Mesendoderm (in vitro differentiated cells): Measurements from ENCODE around the gene RECK.

ENCODE experiments used
- DNase-seq: peaks from one replicate; pipeline ENCODE4 v3.0.0; 2013
- H2AK5ac ChIP-seq: 2 replicates; pipeline ENCODE4 v1.6.1; 2013; ENCODE audit warnings: low read length, inconsistent platforms
- H2BK120ac ChIP-seq: 2 replicates; pipeline ENCODE4 v1.6.1; 2013; ENCODE audit warnings: low read depth, mild to moderate bottlenecking, low read length, moderate library complexity, mixed read lengths
- H2BK15ac ChIP-seq: replicated peaks from 2 replicates; pipeline ENCODE4 v1.6.1; 2013; ENCODE audit warnings: low read depth, mild to moderate bottlenecking, moderate library complexity
- H2BK5ac ChIP-seq: 2 replicates; pipeline ENCODE4 v1.6.1; 2013; ENCODE audit warnings: low read length, inconsistent platforms
- H3K18ac ChIP-seq: 2 replicates; pipeline ENCODE4 v1.6.1; 2013; ENCODE audit warnings: mild to moderate bottlenecking, low read length, mixed read lengths
- H3K23ac ChIP-seq: one replicate; pipeline ENCODE4 v1.6.1; 2013; ENCODE audit warnings: low read length
- H3K27ac ChIP-seq: 2 replicates; pipeline ENCODE4 v1.5.1; 2013; ENCODE audit warnings: low read depth, mild to moderate bottlenecking, inconsistent platforms, low read length, moderate library complexity
- H3K27me3 ChIP-seq: 2 replicates; pipeline ENCODE4 v1.6.1; 2013; ENCODE audit warnings: low read length, control low read depth, mild to moderate bottlenecking, inconsistent platforms; ENCODE audit not compliant: insufficient read depth, poor library complexity
- H3K36me3 ChIP-seq: 2 replicates; pipeline ENCODE4 v1.6.1; 2013; ENCODE audit warnings: low read length, inconsistent platforms; ENCODE audit not compliant: control insufficient read depth, insufficient read depth
- H3K4ac ChIP-seq: one replicate; pipeline ENCODE4 v1.6.1; 2013; ENCODE audit warnings: low read depth, mild to moderate bottlenecking, low read length, moderate library complexity
- H3K4me1 ChIP-seq: 2 replicates; pipeline ENCODE4 v1.6.1; 2013; ENCODE audit warnings: low read depth, low read length, inconsistent platforms; ENCODE audit not compliant: control insufficient read depth
- H3K4me2 ChIP-seq: 2 replicates; pipeline ENCODE4 v1.6.1; 2013; ENCODE audit warnings: low read length
- H3K4me3 ChIP-seq: 2 replicates; pipeline ENCODE4 v1.5.1; 2013; ENCODE audit warnings: mild to moderate bottlenecking, low read length
- H3K56ac ChIP-seq: one replicate; pipeline ENCODE4 v1.6.1; 2013; ENCODE audit warnings: low read length
- H3K79me1 ChIP-seq: 2 replicates; pipeline ENCODE4 v1.6.1; 2013; ENCODE audit warnings: low read length, inconsistent platforms
- H3K79me2 ChIP-seq: 2 replicates; pipeline ENCODE4 v1.6.1; 2013; ENCODE audit warnings: mild to moderate bottlenecking, low read length; ENCODE audit not compliant: control insufficient read depth, insufficient read depth
- H3K9ac ChIP-seq: 2 replicates; pipeline ENCODE4 v1.6.1; 2013; ENCODE audit warnings: low read length, inconsistent platforms
- H4K5ac ChIP-seq: one replicate; pipeline ENCODE4 v1.6.1; 2013; ENCODE audit warnings: low read length
- H4K8ac ChIP-seq: one replicate; pipeline ENCODE4 v1.6.1; 2013; ENCODE audit warnings: low read depth, mild to moderate bottlenecking, control low read depth, low read length, moderate library complexity
- WGBS: extraction: QIAGEN DNeasy Blood & Tissue Kit; methylation state at CpG from one replicate; pipeline ENCODE4 v1.1.7; 2013; ENCODE audit warnings: low lambda C conversion rate, missing lambda C conversion rate; ENCODE audit not compliant: insufficient coverage; ENCODE audit errors: extremely low coverage; 5-methylcytosine and 5-hydroxymethylcytosine counted together

The RECK gene

GRCh38 chr9:36152741-36153438, 116.2 kb downstream of the RECK start:
- DNase-seq: no peak
- no peak overlapping the region for H4K8ac ChIP-seq
- H3K4me3 ChIP-seq: no peak overlapping the region
- H2BK120ac ChIP-seq: no peak overlapping the region
- H3K79me1 ChIP-seq: no peaks in the 10 kb centered on the region
- H2BK15ac ChIP-seq: no peak overlapping the region
- H3K4ac ChIP-seq: no peak overlapping the region
- no peaks in the 10 kb centered on the region for H3K36me3 ChIP-seq
- no peaks in the 10 kb centered on the region for H3K27me3 ChIP-seq
- H2BK5ac ChIP-seq: no peak overlapping the region
- H3K4me2 ChIP-seq: no peak overlapping the region
- no peak overlapping the region for H3K18ac ChIP-seq
- H4K5ac ChIP-seq: no peak overlapping the region
- H3K56ac ChIP-seq: no peak overlapping the region
- H3K4me1 ChIP-seq: no peaks in the 10 kb centered on the region
- no peak overlapping the region for H3K27ac ChIP-seq
- no peak overlapping the region for H3K9ac ChIP-seq
- H2AK5ac ChIP-seq: no peak overlapping the region
- no peaks in the 10 kb centered on the region for H3K79me2 ChIP-seq
- WGBS: no CpG with 5 or more reads among the region's 10 CpGs
- H3K23ac ChIP-seq: no peak overlapping the region

GRCh38 chr9:36153746-36154145, 117.0 kb downstream of the RECK start:
- Histone ChIP-seq H2BK15ac (no peak overlapping the region), H3K4ac (no peak overlapping the region), H3K79me2 (no peaks in the 10 kb centered on the region), H2AK5ac (no peak overlapping the region), H3K4me1 (no peaks in the 10 kb centered on the region), H3K9ac (no peak overlapping the region), H4K8ac (no peak overlapping the region), H3K56ac (no peak overlapping the region), H3K36me3 (no peaks in the 10 kb centered on the region), H3K4me2 (no peak overlapping the region), H3K4me3 (no peak overlapping the region), H3K79me1 (no peaks in the 10 kb centered on the region), H3K27me3 (no peaks in the 10 kb centered on the region), H3K18ac (no peak overlapping the region), H3K23ac (no peak overlapping the region), H2BK5ac (no peak overlapping the region), H4K5ac (no peak overlapping the region), H3K27ac (no peak overlapping the region), H2BK120ac (no peak overlapping the region)
- no CpG with 5 or more reads among the region's 9 CpGs for WGBS
- no peak for DNase-seq

GRCh38 chr9:36154331-36154952, 117.7 kb downstream of the RECK start:
- Histone ChIP-seq H4K8ac (no peak overlapping the region), H3K36me3 (no peaks in the 10 kb centered on the region), H3K4me1 (no peaks in the 10 kb centered on the region), H3K4me2 (no peak overlapping the region), H3K79me1 (no peaks in the 10 kb centered on the region), H3K27ac (no peak overlapping the region), H2BK15ac (no peak overlapping the region), H3K27me3 (no peaks in the 10 kb centered on the region), H3K18ac (no peak overlapping the region), H3K4me3 (no peak overlapping the region), H3K9ac (no peak overlapping the region), H2BK5ac (no peak overlapping the region), H3K56ac (no peak overlapping the region), H3K23ac (no peak overlapping the region), H4K5ac (no peak overlapping the region), H2BK120ac (no peak overlapping the region), H3K4ac (no peak overlapping the region), H3K79me2 (no peaks in the 10 kb centered on the region), H2AK5ac (no peak overlapping the region)
- peak; percentile 40 for DNase-seq
- no CpG with 5 or more reads among the region's 11 CpGs for WGBS

- Histone ChIP-seq H2AK5ac (no peak overlapping the region), H2BK5ac (no peak overlapping the region), H3K4me2 (no peak overlapping the region), H3K4me3 (no peak overlapping the region), H3K9ac (no peak overlapping the region), H2BK120ac (no peak overlapping the region), H3K27me3 (no peaks in the 10 kb centered on the region), H3K4me1 (no peaks in the 10 kb centered on the region), H3K4ac (no peak overlapping the region), H3K56ac (no peak overlapping the region), H3K18ac (no peak overlapping the region), H3K79me1 (no peaks in the 10 kb centered on the region), H3K27ac (no peak overlapping the region), H2BK15ac (no peak overlapping the region), H3K79me2 (no peaks in the 10 kb centered on the region), H4K8ac (no peak overlapping the region), H3K36me3 (no peaks in the 10 kb centered on the region), H4K5ac (no peak overlapping the region), H3K23ac (no peak overlapping the region)
- no CpG with 5 or more reads among the region's 6 CpGs for WGBS
- DNase-seq: no peak
Observed at GRCh38 chr9:36156116-36156515, 119.4 kb downstream of the RECK start.

- no peaks in the 10 kb centered on the region for H3K36me3 ChIP-seq
- no peak overlapping the region for H2BK15ac ChIP-seq
- H4K8ac ChIP-seq: no peak overlapping the region
- H3K27ac ChIP-seq: no peak overlapping the region
- H2BK5ac ChIP-seq: no peak overlapping the region
- no peak overlapping the region for H3K4ac ChIP-seq
- no peaks in the 10 kb centered on the region for H3K79me2 ChIP-seq
- no peaks in the 10 kb centered on the region for H3K27me3 ChIP-seq
- no peak for DNase-seq
- H3K9ac ChIP-seq: no peak overlapping the region
- no peak overlapping the region for H2BK120ac ChIP-seq
- H3K79me1 ChIP-seq: no peaks in the 10 kb centered on the region
- no peak overlapping the region for H3K4me3 ChIP-seq
- peaks cover 7% of the 10 kb centered on the region for H3K4me1 ChIP-seq
- no peak overlapping the region for H3K23ac ChIP-seq
- H3K4me2 ChIP-seq: no peak overlapping the region
- H2AK5ac ChIP-seq: no peak overlapping the region
- WGBS: no CpG with 5 or more reads among the region's 2 CpGs
- H3K18ac ChIP-seq: no peak overlapping the region
- no peak overlapping the region for H4K5ac ChIP-seq
- H3K56ac ChIP-seq: no peak overlapping the region
Observed at GRCh38 chr9:36158122-36158521, 121.4 kb downstream of the RECK start.

GRCh38 chr9:36158917-36159316, 122.2 kb downstream of the RECK start:
- H4K8ac ChIP-seq: no peak overlapping the region
- no peak overlapping the region for H3K9ac ChIP-seq
- no peak overlapping the region for H3K18ac ChIP-seq
- no peak overlapping the region for H3K56ac ChIP-seq
- H3K27me3 ChIP-seq: no peaks in the 10 kb centered on the region
- no CpG with 5 or more reads among the region's 7 CpGs for WGBS
- no peak overlapping the region for H3K4me3 ChIP-seq
- no peak overlapping the region for H3K23ac ChIP-seq
- H3K4me1 ChIP-seq: peaks cover 9% of the 10 kb centered on the region
- no peaks in the 10 kb centered on the region for H3K79me2 ChIP-seq
- no peak overlapping the region for H2AK5ac ChIP-seq
- H4K5ac ChIP-seq: no peak overlapping the region
- H3K27ac ChIP-seq: no peak overlapping the region
- no peak overlapping the region for H2BK120ac ChIP-seq
- DNase-seq: no peak
- no peaks in the 10 kb centered on the region for H3K36me3 ChIP-seq
- H3K4ac ChIP-seq: no peak overlapping the region
- no peaks in the 10 kb centered on the region for H3K79me1 ChIP-seq
- H2BK5ac ChIP-seq: no peak overlapping the region
- no peak overlapping the region for H3K4me2 ChIP-seq
- no peak overlapping the region for H2BK15ac ChIP-seq
